ENCODE measurements around the gene ATG3. TPM values are rescaled to one million over a fixed set of nuclear protein-coding genes. Genes with fewer than 3 reads are reported as not detected.
"Not testable (repeated sequence)": the region's sequence is repeated elsewhere in the genome, so short reads cannot be mapped to it uniquely, and the experiment has no call there.

The ATG3 gene
- total RNA-seq, 6 experiments from 2014 or later = 19.9 to 57.8 (median 27.1) TPM

DNA sequence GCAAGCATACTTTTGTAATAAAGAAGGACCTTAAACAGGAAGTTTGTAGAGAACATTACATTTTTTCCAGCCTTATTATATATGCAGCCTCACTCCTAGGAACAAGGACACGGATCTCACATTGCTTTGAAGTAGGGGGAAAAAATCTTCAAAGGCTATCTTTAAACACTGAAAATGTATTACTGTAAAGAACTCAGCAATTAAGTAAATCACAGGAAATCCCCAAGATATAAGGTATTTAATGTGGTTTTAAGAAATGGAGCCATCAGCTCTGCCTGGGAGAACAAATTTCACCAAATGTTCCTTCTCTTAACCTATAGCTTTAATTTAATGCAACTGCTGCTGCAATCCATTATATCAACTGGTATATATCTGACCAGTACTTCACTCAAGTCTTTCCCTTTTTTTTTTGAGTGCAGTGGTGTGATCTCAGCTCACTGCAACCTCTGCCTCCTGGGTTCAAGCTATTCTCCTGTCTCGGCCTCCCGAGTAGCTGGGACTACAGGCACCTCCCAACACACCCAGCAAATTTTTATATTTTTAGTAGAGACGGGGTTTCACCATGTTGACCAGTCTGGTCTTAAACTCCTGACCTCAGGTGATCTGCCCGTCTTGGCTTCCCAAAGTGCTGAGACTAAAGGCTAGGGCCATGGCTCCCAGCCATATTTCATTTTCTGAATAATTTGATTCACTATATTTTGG lies 65.2 kb downstream of the ATG3 start:
- no peak for DNase-seq
- 70% methylated on average over 5 of the region's 5 CpGs for WGBS (ENCODE audit: insufficient coverage, low coverage, low lambda C conversion rate, missing lambda C conversion rate)
- intact Hi-C loops (cut with DNase I) = no loop called here
- Histone ChIP-seq H3K4me3 (no peak overlapping the region), H3K36me3 (no peaks in the 10 kb centered on the region), H3K4me1 (no peaks in the 10 kb centered on the region), H3K27ac (no peak overlapping the region), H3K9me3 (no peaks in the 10 kb centered on the region), H3K27me3 (no peaks in the 10 kb centered on the region)
- TF ChIP-seq CTCF (IDR thresholded peaks at IDR 0.05) (no peak), POLR2A (IDR thresholded peaks at IDR 0.05) (no peak)
- ATAC-seq = no peak

- H3K4me3 ChIP-seq; intact Hi-C loops (cut with DNase I); H3K9me3 ChIP-seq; H3K27me3 ChIP-seq; H3K4me1 ChIP-seq; ATAC-seq; DNase-seq; H3K27ac ChIP-seq; H3K36me3 ChIP-seq: not testable (repeated sequence)
- WGBS (ENCODE audit: insufficient coverage, low coverage, low lambda C conversion rate, missing lambda C conversion rate) = 87% methylated on average over 3 of the region's 3 CpGs
These were observed 67.4 kb downstream of the ATG3 start for GRCh38 chr3:112494448-112494767.

DNA sequence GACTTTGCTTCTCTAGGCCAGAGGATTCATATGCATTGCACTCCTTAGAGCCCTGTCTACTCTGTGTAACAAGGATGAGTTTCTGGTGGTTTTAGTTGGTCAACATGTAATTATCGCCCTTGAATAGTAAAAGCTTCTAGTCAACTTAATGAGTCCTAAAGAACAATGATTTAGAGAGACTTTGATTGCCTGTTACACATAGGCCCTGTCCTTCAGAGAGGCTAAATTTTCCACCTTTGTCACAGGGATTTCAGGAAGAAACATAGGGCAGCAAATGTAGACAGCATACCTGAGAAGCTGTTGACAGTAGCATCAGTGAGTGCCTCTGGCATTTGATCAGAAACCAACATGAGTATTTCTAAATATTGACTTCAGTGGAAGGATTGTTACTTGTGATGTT lies 69.6 kb downstream of the ATG3 start:
- 83% methylated on average over 1 of the region's 1 CpG for WGBS (ENCODE audit: insufficient coverage, low coverage, low lambda C conversion rate, missing lambda C conversion rate)
- no peak overlapping the region for H3K27ac ChIP-seq
- intact Hi-C loops (cut with DNase I) = no loop called here
- no peak for TF ChIP-seq POLR2A (IDR thresholded peaks at IDR 0.05)
- no peaks in the 10 kb centered on the region for H3K27me3 ChIP-seq
- no peak for DNase-seq
- ATAC-seq = no peak
- H3K4me3 ChIP-seq = no peak overlapping the region
- no peaks in the 10 kb centered on the region for H3K4me1 ChIP-seq
- H3K36me3 ChIP-seq = no peaks in the 10 kb centered on the region
- H3K9me3 ChIP-seq = no peaks in the 10 kb centered on the region

GRCh38 chr3:112491373-112491772 lies 70.4 kb downstream of the ATG3 start:
- intact Hi-C loops (cut with DNase I) = no loop called here

DNA sequence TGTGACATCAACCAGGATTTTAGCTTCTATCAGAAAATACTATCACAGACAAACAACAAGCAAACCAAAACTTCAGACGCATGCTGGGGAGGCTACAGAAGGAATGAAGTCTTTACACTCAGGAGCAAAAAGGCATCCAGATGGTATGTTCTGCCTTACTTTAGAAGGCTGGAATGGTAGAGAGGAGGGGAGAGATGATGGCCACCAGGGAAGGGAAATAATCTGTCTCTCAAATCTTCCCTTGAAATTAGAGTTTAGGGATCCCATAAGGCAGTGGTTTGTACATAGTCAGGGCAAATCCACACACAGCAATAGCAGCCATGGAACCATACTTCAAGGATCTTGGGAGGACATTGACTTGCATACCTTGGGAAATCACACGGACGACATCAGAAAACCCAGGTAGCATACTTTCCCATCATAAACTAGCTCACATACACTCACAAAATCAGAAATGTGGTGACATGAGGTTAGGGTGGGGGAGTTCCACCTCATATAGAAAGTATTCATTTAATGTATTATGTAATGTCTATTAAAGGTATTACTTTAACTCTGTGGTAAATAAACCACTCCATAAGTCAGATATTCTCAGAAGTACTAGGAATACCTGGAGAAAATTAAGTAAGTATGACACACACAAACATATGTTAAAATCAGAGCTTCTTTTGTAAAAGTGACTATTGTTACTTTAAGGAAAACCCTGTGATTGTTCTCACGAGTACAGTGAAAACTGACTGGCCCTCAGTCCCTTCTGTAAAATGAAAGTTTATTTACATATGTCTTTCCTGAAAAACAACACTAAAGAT lies 71.9 kb downstream of the ATG3 start:
- Histone ChIP-seq H3K9me3 (no peaks in the 10 kb centered on the region), H3K4me1 (no peaks in the 10 kb centered on the region), H3K27ac (no peak overlapping the region), H3K36me3 (no peaks in the 10 kb centered on the region), H3K27me3 (no peaks in the 10 kb centered on the region), H3K4me3 (no peak overlapping the region)
- ATAC-seq (no peak), DNase-seq (no peak)
- no peak for TF ChIP-seq CTCF (IDR thresholded peaks at IDR 0.05)
- no peak for TF ChIP-seq POLR2A (IDR thresholded peaks at IDR 0.05)
- WGBS (ENCODE audit: insufficient coverage, low coverage, low lambda C conversion rate, missing lambda C conversion rate) = 62% methylated on average over 4 of the region's 4 CpGs
- intact Hi-C loops (cut with DNase I) = no loop called here

More at GRCh38 chr3:112491373-112491772, 70.4 kb downstream of the ATG3 start:
- Histone ChIP-seq H3K4me1 (no peaks in the 10 kb centered on the region), H3K9me3 (no peaks in the 10 kb centered on the region), H3K27me3 (no peaks in the 10 kb centered on the region), H3K4me3 (no peak overlapping the region), H3K27ac (no peak overlapping the region), H3K36me3 (no peaks in the 10 kb centered on the region)
- no peak for DNase-seq
- TF ChIP-seq POLR2A (IDR thresholded peaks at IDR 0.05) (no peak), CTCF (IDR thresholded peaks at IDR 0.05) (no peak)
- ATAC-seq = no peak
